ENCODE data around the gene HLA-DPA1.
"Not testable (repeated sequence)": the region's sequence is repeated elsewhere in the genome, so short reads cannot be mapped to it uniquely, and the experiment has no call there.

Gene HLA-DPA1

GRCh38 chr6:33065312-33065711 lies 8.1 kb downstream of the HLA-DPA1 start:
- DNase-seq (ENCODE audit: low read depth, low spot score), result no peak

- DNase-seq (ENCODE audit: low read depth, low spot score), result no peak
These were observed 8.7 kb downstream of the HLA-DPA1 start for GRCh38 chr6:33064723-33065122.

GRCh38 chr6:33063435-33063834 lies 10.0 kb downstream of the HLA-DPA1 start:
- not testable (repeated sequence) for DNase-seq (ENCODE audit: low read depth, low spot score)

GRCh38 chr6:33061987-33062386 lies 11.5 kb downstream of the HLA-DPA1 start:
- DNase-seq (ENCODE audit: low read depth, low spot score), result no peak

GRCh38 chr6:33057222-33058150 lies 16.0 kb downstream of the HLA-DPA1 start:
- DNase-seq (ENCODE audit: low read depth, low spot score), result no peak

GRCh38 chr6:33053230-33053629 lies 20.2 kb downstream of the HLA-DPA1 start:
- no peak for DNase-seq (ENCODE audit: low read depth, low spot score)

- DNase-seq (ENCODE audit: low read depth, low spot score), result no peak
These were observed 20.8 kb downstream of the HLA-DPA1 start for GRCh38 chr6:33052627-33053026.

- DNase-seq (ENCODE audit: low read depth, low spot score), result no peak
These were observed 23.2 kb downstream of the HLA-DPA1 start for GRCh38 chr6:33050014-33050810.

GRCh38 chr6:33049323-33050013 lies 24.0 kb downstream of the HLA-DPA1 start:
- DNase-seq (ENCODE audit: low read depth, low spot score), result no peak

GRCh38 chr6:33040157-33040556 lies 33.3 kb downstream of the HLA-DPA1 start:
- no peak for DNase-seq (ENCODE audit: low read depth, low spot score)

- no peak for DNase-seq (ENCODE audit: low read depth, low spot score)
These were observed 36.9 kb downstream of the HLA-DPA1 start for GRCh38 chr6:33036535-33036934.

GRCh38 chr6:33034554-33034953 lies 38.9 kb downstream of the HLA-DPA1 start:
- no peak for DNase-seq (ENCODE audit: low read depth, low spot score)

GRCh38 chr6:33030245-33030644 lies 43.2 kb downstream of the HLA-DPA1 start:
- no peak for DNase-seq (ENCODE audit: low read depth, low spot score)

- no peak for DNase-seq (ENCODE audit: low read depth, low spot score)
These were observed 43.9 kb downstream of the HLA-DPA1 start for GRCh38 chr6:33029328-33030184.

- DNase-seq (ENCODE audit: low read depth, low spot score), result no peak
These were observed 45.1 kb downstream of the HLA-DPA1 start for GRCh38 chr6:33028220-33028849.

- DNase-seq (ENCODE audit: low read depth, low spot score), result no peak
These were observed 48.9 kb downstream of the HLA-DPA1 start for GRCh38 chr6:33024521-33024920.

GRCh38 chr6:33023536-33023935 lies 49.9 kb downstream of the HLA-DPA1 start:
- DNase-seq (ENCODE audit: low read depth, low spot score), result no peak

GRCh38 chr6:33021917-33022316 lies 51.5 kb downstream of the HLA-DPA1 start:
- DNase-seq (ENCODE audit: low read depth, low spot score), result no peak

GRCh38 chr6:33019372-33019771 lies 54.1 kb downstream of the HLA-DPA1 start:
- DNase-seq (ENCODE audit: low read depth, low spot score), result no peak

GRCh38 chr6:33018904-33019303 lies 54.5 kb downstream of the HLA-DPA1 start:
- DNase-seq (ENCODE audit: low read depth, low spot score), result no peak

- no peak for DNase-seq (ENCODE audit: low read depth, low spot score)
These were observed 55.0 kb downstream of the HLA-DPA1 start for GRCh38 chr6:33018418-33018817.

Measured in ELF-1 (cell line).